H1 (cell line): Measurements from ENCODE around the gene FRMD4A. TPM values are rescaled to one million over a fixed set of nuclear protein-coding genes. Genes with fewer than 3 reads are reported as not detected.

Experiments used
- EZH2 ChIP-seq: fragments of 200-600 bp; sonication (generic); IDR thresholded peaks from 2 replicates; pipeline ENCODE4 v1.7.1; 2012; ENCODE audit warnings: low read depth, mild to moderate bottlenecking, moderate library complexity, low read length, inconsistent platforms; ENCODE audit not compliant: severe bottlenecking
- KDM5A ChIP-seq: fragments of 200-600 bp; IDR thresholded peaks from 2 replicates; pipeline ENCODE4 v1.7.1; 2012; ENCODE audit warnings: mild to moderate bottlenecking, low read length, inconsistent platforms, mixed read lengths
- NANOG ChIP-seq: IDR thresholded peaks from 2 replicates; pipeline ENCODE4 v1.6.1; 2011; ENCODE audit warnings: low read length, low read depth, mild to moderate bottlenecking, inconsistent platforms; ENCODE audit not compliant: insufficient read depth, poor library complexity, severe bottlenecking
- SP1 ChIP-seq: IDR thresholded peaks from 2 replicates; pipeline ENCODE4 v1.6.1; 2011; ENCODE audit warnings: low read depth, low read length
- TAF7 ChIP-seq: optimal IDR thresholded peaks from 2 replicates; pipeline ENCODE3; 2011; ENCODE audit warnings: low read depth, mild to moderate bottlenecking, inconsistent platforms, low read length, moderate library complexity, borderline replicate concordance
- polyA plus RNA-seq, 7 experiments: library from polyadenylated mRNA; depleted of rRNA in 3 of 7; stranded (reverse) in 5 of 7; unstranded in 2 of 7; fragments of >200 nt in 5 of 7; fragments of 200-250 nt in 2 of 7; gene quantifications; 1 replicate in 5 of 7; 2 replicates in 1 of 7; 4 replicates in 1 of 7; pipeline versions ENCODE4 v1.2.1 to v1.2.3, GENCODE V29; 2011 to 2013; ENCODE audit warnings: missing spikeins in 2 of 7, mixed read lengths in 2 of 7
- total RNA-seq: library from RNA; stranded (reverse); fragmentation: NEBNext Ultra II Directional; extraction: Animal tissue kit (Norgen Biotek cat#: 25700); gene quantifications from 2 replicates; pipeline ENCODE4 v1.2.1, GENCODE V29; 2021

FRMD4A gene
- total and polyA plus RNA-seq, 2 of the 8 experiments (the other 6 are each of a cell fraction or from before 2014, with no cell fraction given), result 38.6 to 39.6 TPM

- no peak for TF ChIP-seq NANOG
- no peak for TF ChIP-seq SP1
- no peak for TF ChIP-seq TAF7
- no peak for TF ChIP-seq KDM5A
- no peak for TF ChIP-seq EZH2
- TF ChIP-seq, all 59 proteins: peak for 0
Measured at GRCh38 chr10:13907570-13907969, 423.2 kb downstream of the FRMD4A start (continued).
